SU-DHL-6 (cell line): ENCODE data around the gene ATE1.
"Not testable (repeated sequence)": the region's sequence is repeated elsewhere in the genome, so short reads cannot be mapped to it uniquely, and the experiment has no call there.

Source experiments
- H2AFZ ChIP-seq: fragments of 200-600 bp; sonication (generic); 2 replicates; pipeline ENCODE4 v1.6.1; 2014; ENCODE audit warnings: low read depth, mild to moderate bottlenecking, moderate library complexity, mixed read lengths, antibody characterized with exemption, low read length; ENCODE audit not compliant: severe bottlenecking
- H3F3A ChIP-seq: fragments of 200-600 bp; shearing (Covaris generic); 2 replicates; pipeline ENCODE4 v1.6.0; 2016; ENCODE audit warnings: antibody characterized with exemption, mild to moderate bottlenecking; ENCODE audit not compliant: insufficient read depth
- H3K27ac ChIP-seq: fragments of 200-600 bp; sonication (generic); 2 replicates; pipeline ENCODE4 v1.5.1; 2016; ENCODE audit warnings: low read depth, mild to moderate bottlenecking, low read length, moderate library complexity, mixed read lengths
- H3K27me3 ChIP-seq: fragments of 200-600 bp; sonication (generic), shearing (Covaris generic); 2 replicates; pipeline ENCODE4 v1.6.0; 2014; ENCODE audit warnings: mild to moderate bottlenecking, low read length
- H3K36me3 ChIP-seq: fragments of 200-600 bp; sonication (generic); 2 replicates; pipeline ENCODE4 v1.6.1; 2014; ENCODE audit warnings: mild to moderate bottlenecking, low read length, mixed read lengths
- H3K4me2 ChIP-seq: fragments of 300-600, 200-600 bp; shearing (Covaris generic), sonication (generic); 2 replicates; pipeline ENCODE4 v1.6.0; 2014; ENCODE audit warnings: low read length, low read depth, mild to moderate bottlenecking; ENCODE audit not compliant: poor library complexity, severe bottlenecking
- H3K4me3 ChIP-seq: fragments of 200-600 bp; sonication (generic); 2 replicates; pipeline ENCODE4 v1.5.1; 2014; ENCODE audit warnings: antibody characterized with exemption, low read length, mild to moderate bottlenecking, mixed read lengths; ENCODE audit not compliant: insufficient read depth, poor library complexity, severe bottlenecking
- H3K79me2 ChIP-seq: fragments of 200-600 bp; sonication (generic); 2 replicates; pipeline ENCODE4 v1.6.1; 2014; ENCODE audit warnings: mild to moderate bottlenecking, low read length, moderate library complexity; ENCODE audit not compliant: insufficient read depth
- H3K9ac ChIP-seq: fragments of 200-600 bp; sonication (generic); 2 replicates; pipeline ENCODE4 v1.7.0; 2014; ENCODE audit warnings: mild to moderate bottlenecking, low read length
- H3K9me2 ChIP-seq: fragments of 200-600 bp; sonication (generic); replicated peaks from 2 replicates; pipeline ENCODE4 v1.6.1; 2014; ENCODE audit warnings: low read length; ENCODE audit not compliant: insufficient read depth
- H3K9me3 ChIP-seq: fragments of 200-600 bp; sonication (generic); 2 replicates; pipeline ENCODE4 v1.6.1; 2014; ENCODE audit warnings: low read length, mixed read lengths; ENCODE audit not compliant: insufficient read depth
- H4K20me1 ChIP-seq: fragments of 200-600 bp; sonication (generic); 2 replicates; pipeline ENCODE4 v1.6.1; 2014; ENCODE audit warnings: low read depth, mild to moderate bottlenecking, antibody characterized with exemption, low read length, moderate library complexity, mixed read lengths
- CTCF ChIP-seq: fragments of 200-600 bp; sonication (generic); IDR thresholded peaks from one replicate; pipeline ENCODE4 v1.5.1; 2017; ENCODE audit warnings: antibody characterized with exemption, mild to moderate bottlenecking, low read length, moderate library complexity; ENCODE audit not compliant: insufficient read depth, poor library complexity, severe bottlenecking
- EZH2phosphoT487 ChIP-seq: fragments of 200-600 bp; sonication (generic), shearing (Covaris generic); conservative IDR thresholded peaks from 2 replicates; pipeline ENCODE4 v1.6.1; 2018; ENCODE audit warnings: mild to moderate bottlenecking, antibody characterized with exemption, low read length, moderate library complexity, mixed read lengths

Gene ATE1

GRCh38 chr10:121700416-121700815 lies 227.4 kb downstream of the ATE1 start:
- H3K4me2 ChIP-seq, result no peak overlapping the region
- no peak overlapping the region for H2AFZ ChIP-seq
- no peaks in the 10 kb centered on the region for H3F3A ChIP-seq
- no peak overlapping the region for H3K9ac ChIP-seq
- no peak overlapping the region for H3K4me3 ChIP-seq
- H3K27ac ChIP-seq, result no peak overlapping the region
- H3K36me3 ChIP-seq, result no peaks in the 10 kb centered on the region
- no peaks in the 10 kb centered on the region for H3K79me2 ChIP-seq
- H3K9me2 ChIP-seq, result no peaks in the 10 kb centered on the region
- no peak for TF ChIP-seq CTCF
- TF ChIP-seq EZH2phosphoT487, result no peak
- no peaks in the 10 kb centered on the region for H3K9me3 ChIP-seq
- H3K27me3 ChIP-seq, result no peaks in the 10 kb centered on the region
- no peaks in the 10 kb centered on the region for H4K20me1 ChIP-seq

- H3K27ac ChIP-seq, H3K36me3 ChIP-seq, H3K9me3 ChIP-seq, H3F3A ChIP-seq, H3K4me3 ChIP-seq, H4K20me1 ChIP-seq, H3K9me2 ChIP-seq, H2AFZ ChIP-seq, H3K79me2 ChIP-seq, H3K9ac ChIP-seq, H3K27me3 ChIP-seq, H3K4me2 ChIP-seq: not testable (repeated sequence)
Observed at GRCh38 chr10:121699703-121700102, 228.1 kb downstream of the ATE1 start.

GRCh38 chr10:121698902-121699301 lies 228.9 kb downstream of the ATE1 start:
- H3K9me2 ChIP-seq, result no peaks in the 10 kb centered on the region
- TF ChIP-seq CTCF (no peak), EZH2phosphoT487 (no peak)
- H3K9ac ChIP-seq, result no peak overlapping the region
- H2AFZ ChIP-seq, result no peak overlapping the region
- H3K27me3 ChIP-seq, result no peaks in the 10 kb centered on the region
- no peaks in the 10 kb centered on the region for H4K20me1 ChIP-seq
- no peaks in the 10 kb centered on the region for H3K79me2 ChIP-seq
- no peaks in the 10 kb centered on the region for H3F3A ChIP-seq
- no peak overlapping the region for H3K27ac ChIP-seq
- H3K4me2 ChIP-seq, result no peak overlapping the region
- H3K9me3 ChIP-seq, result no peaks in the 10 kb centered on the region
- H3K4me3 ChIP-seq, result no peak overlapping the region
- H3K36me3 ChIP-seq, result no peaks in the 10 kb centered on the region

GRCh38 chr10:121698336-121698735 lies 229.5 kb downstream of the ATE1 start:
- no peaks in the 10 kb centered on the region for H3K27me3 ChIP-seq

More at GRCh38 chr10:121698336-121698735, 229.5 kb downstream of the ATE1 start:
- no peaks in the 10 kb centered on the region for H4K20me1 ChIP-seq
- no peak overlapping the region for H3K9ac ChIP-seq
- no peak overlapping the region for H2AFZ ChIP-seq
- TF ChIP-seq EZH2phosphoT487 (no peak), CTCF (no peak)
- no peaks in the 10 kb centered on the region for H3K9me3 ChIP-seq
- no peak overlapping the region for H3K4me3 ChIP-seq
- no peak overlapping the region for H3K4me2 ChIP-seq
- H3F3A ChIP-seq, result no peaks in the 10 kb centered on the region
- H3K9me2 ChIP-seq, result no peaks in the 10 kb centered on the region
- H3K27ac ChIP-seq, result no peak overlapping the region
- no peaks in the 10 kb centered on the region for H3K79me2 ChIP-seq
- no peaks in the 10 kb centered on the region for H3K36me3 ChIP-seq
